ENCODE measurements around the gene NFATC2. TPM values are rescaled to one million over a fixed set of nuclear protein-coding genes. Genes with fewer than 3 reads are reported as not detected.

The NFATC2 gene
- total RNA-seq, 1 experiment from 2014 or later = 5.0 TPM

GRCh38 chr20:51554538-51555165 is 12.1 kb upstream of the NFATC2 start:
- H4K20me1 ChIP-seq (ENCODE audit: insufficient read depth) = no peaks in the 10 kb centered on the region
- RAD21 ChIA-PET (ENCODE audit: low non-redundant PET in 1 of 2, low total read pairs in 2 of 2, uncharacterized antibody in 2 of 2, unreplicated experiment in 2 of 2) = no interaction called here
- H3K9me3 ChIP-seq (ENCODE audit: control insufficient read depth in 1 of 2, insufficient read depth in 1 of 2, low read depth in 1 of 2, low read length in 2 of 2) = no peaks in the 10 kb centered on the region
- H3K79me2 ChIP-seq (ENCODE audit: insufficient read depth, low read length) = no peaks in the 10 kb centered on the region
- 0 out of 2 replicates have a peak, but pooled peaks cover 2% of the 10 kb centered on the region for H3K27me3 ChIP-seq (ENCODE audit: insufficient read depth, low read length)
- no peak overlapping the region for H3K4me2 ChIP-seq (ENCODE audit: low read length)
- intact Hi-C loops (cut with micrococcal nuclease) = no loop called here
- no peak overlapping the region for H3K27ac ChIP-seq (ENCODE audit: low read depth, low read length)
- no peak overlapping the region for H3K4me3 ChIP-seq (replicated peaks in 1 of 2; ENCODE audit: low read depth in 1 of 2, low read length in 2 of 2)
- no peak overlapping the region for H3K9ac ChIP-seq (ENCODE audit: low read length)
- ATAC-seq (no peak), DNase-seq (ENCODE audit: low read depth, low spot score) (no peak)
- H2AFZ ChIP-seq (ENCODE audit: low read depth, low read length, poor library complexity, severe bottlenecking) = no peak overlapping the region
- H3K9me2 ChIP-seq (ENCODE audit: insufficient read depth) = no peaks in the 10 kb centered on the region
- H3K36me3 ChIP-seq (ENCODE audit: control insufficient read depth in 1 of 2, insufficient read depth in 2 of 2, low read length in 2 of 2) = no peaks in the 10 kb centered on the region
- TF ChIP-seq FOSL1 (IDR thresholded peaks at IDR 0.05; ENCODE audit: low read depth) = no peak
- TF ChIP-seq CTCF (IDR thresholded peaks at IDR 0.05 in 2 of 3, conservative IDR thresholded peaks at IDR 0.05 in 1 of 3; ENCODE audit: borderline replicate concordance in 1 of 3, insufficient read depth in 1 of 3, low read depth in 2 of 3, low read length in 2 of 3) = no peak
- TF ChIP-seq REST (IDR thresholded peaks at IDR 0.05; ENCODE audit: low read depth) = no peak
- TF ChIP-seq JUND (IDR thresholded peaks at IDR 0.05) = no peak
- TF ChIP-seq ATF3 (IDR thresholded peaks at IDR 0.05) = no peak
- no peak for TF ChIP-seq SIN3A (IDR thresholded peaks at IDR 0.05; ENCODE audit: low read depth)
- TF ChIP-seq, protein P1, sequence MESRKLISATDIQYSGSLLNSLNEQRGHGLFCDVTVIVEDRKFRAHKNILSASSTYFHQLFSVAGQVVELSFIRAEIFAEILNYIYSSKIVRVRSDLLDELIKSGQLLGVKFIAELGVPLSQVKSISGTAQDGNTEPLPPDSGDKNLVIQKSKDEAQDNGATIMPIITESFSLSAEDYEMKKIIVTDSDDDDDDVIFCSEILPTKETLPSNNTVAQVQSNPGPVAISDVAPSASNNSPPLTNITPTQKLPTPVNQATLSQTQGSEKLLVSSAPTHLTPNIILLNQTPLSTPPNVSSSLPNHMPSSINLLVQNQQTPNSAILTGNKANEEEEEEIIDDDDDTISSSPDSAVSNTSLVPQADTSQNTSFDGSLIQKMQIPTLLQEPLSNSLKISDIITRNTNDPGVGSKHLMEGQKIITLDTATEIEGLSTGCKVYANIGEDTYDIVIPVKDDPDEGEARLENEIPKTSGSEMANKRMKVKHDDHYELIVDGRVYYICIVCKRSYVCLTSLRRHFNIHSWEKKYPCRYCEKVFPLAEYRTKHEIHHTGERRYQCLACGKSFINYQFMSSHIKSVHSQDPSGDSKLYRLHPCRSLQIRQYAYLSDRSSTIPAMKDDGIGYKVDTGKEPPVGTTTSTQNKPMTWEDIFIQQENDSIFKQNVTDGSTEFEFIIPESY (IDR thresholded peaks at IDR 0.05; ENCODE audit: extremely low read depth, insufficient replicate concordance, low read length) = no peak
- CTCF ChIA-PET = interaction anchor here (1.0 kb wide), 1 partner anchor 12 kb away, joined by 3 read pairs; the partner anchor contains the start of gene NFATC2
- no peaks in the 10 kb centered on the region for H3K4me1 ChIP-seq (ENCODE audit: control insufficient read depth in 1 of 2, insufficient read depth in 2 of 2, low read length in 2 of 2)
- POLR2A ChIA-PET = interaction anchor here (1.0 kb wide), 1 partner anchor 8 kb away, joined by 3 read pairs; no protein-coding TSS in a partner anchor
- BruUV-seq (replicated peaks) = no TSS peak

Measured in HCT116 (cell line).